ENCODE data around the gene DIPK1A.

The DIPK1A gene

DNA sequence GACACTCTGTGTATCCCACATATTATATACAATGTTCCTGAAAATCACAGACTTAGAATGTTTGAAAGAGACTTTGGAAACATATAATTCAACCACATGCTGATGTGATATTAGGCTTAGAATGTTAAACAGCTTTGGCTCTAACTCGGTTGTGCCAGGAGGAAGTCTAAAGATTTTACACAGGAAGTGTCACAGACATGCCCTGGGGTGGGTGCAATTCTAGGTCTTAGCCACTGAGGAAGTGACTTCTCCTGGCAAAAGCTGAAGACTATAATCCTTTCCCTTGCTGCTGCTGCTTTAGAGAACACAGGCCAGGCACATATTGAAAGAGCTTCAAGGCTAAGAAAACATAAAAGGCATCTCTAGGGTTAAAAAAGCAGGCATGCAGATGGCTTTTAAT, 78.4 kb downstream of the DIPK1A start:
- no peak overlapping the region for H3K4me3 ChIP-seq (ENCODE audit: insufficient read length, low read depth)
- no peaks in the 10 kb centered on the region for H3K27me3 ChIP-seq (ENCODE audit: insufficient read depth, insufficient read length)
- DNase-seq (ENCODE audit: low read depth, low spot score), result no peak
- H3K9ac ChIP-seq (ENCODE audit: insufficient read length, low read depth), result no peak overlapping the region
- TF ChIP-seq YY1 (IDR thresholded peaks at IDR 0.05; ENCODE audit: insufficient read depth, insufficient read length) (no peak), ZNF274 (IDR thresholded peaks at IDR 0.05; ENCODE audit: low read depth, low read length) (no peak)
- no peaks in the 10 kb centered on the region for H3K36me3 ChIP-seq (ENCODE audit: insufficient read depth, insufficient read length, low read length)
- H3K9me3 ChIP-seq (ENCODE audit: insufficient read depth, low read length), result no peaks in the 10 kb centered on the region
- no peaks in the 10 kb centered on the region for H3K4me1 ChIP-seq (ENCODE audit: insufficient read depth, insufficient read length)

DNA sequence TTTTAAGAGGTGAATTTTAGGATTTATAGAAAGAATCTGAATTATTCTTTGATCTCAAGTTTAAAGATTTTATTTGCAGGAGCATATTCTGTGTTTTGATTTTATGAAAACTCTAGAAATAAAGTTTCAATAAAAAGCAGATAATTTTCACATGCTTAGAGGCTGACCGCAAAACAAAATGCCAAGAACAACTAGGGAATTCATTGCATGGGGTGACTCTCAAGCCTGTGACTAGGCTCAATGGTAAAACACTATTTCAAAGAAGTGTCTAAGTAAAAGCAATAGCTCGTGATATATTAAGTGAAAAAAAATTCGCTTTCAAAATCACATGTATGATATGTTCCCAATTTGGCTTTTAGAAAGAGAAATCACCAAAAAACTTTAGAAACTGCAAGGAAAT, 79.9 kb downstream of the DIPK1A start:
- Histone ChIP-seq H3K27me3 (ENCODE audit: insufficient read depth, insufficient read length) (no peaks in the 10 kb centered on the region), H3K36me3 (ENCODE audit: insufficient read depth, insufficient read length, low read length) (no peaks in the 10 kb centered on the region), H3K9me3 (ENCODE audit: insufficient read depth, low read length) (no peaks in the 10 kb centered on the region), H3K4me1 (ENCODE audit: insufficient read depth, insufficient read length) (no peaks in the 10 kb centered on the region), H3K4me3 (ENCODE audit: insufficient read length, low read depth) (no peak overlapping the region), H3K9ac (ENCODE audit: insufficient read length, low read depth) (no peak overlapping the region)
- DNase-seq (ENCODE audit: low read depth, low spot score), result no peak
- no peak for TF ChIP-seq SUZ12 (IDR thresholded peaks at IDR 0.05; ENCODE audit: extremely low read depth, insufficient read depth, insufficient read length)
- no peak for TF ChIP-seq ZNF274 (IDR thresholded peaks at IDR 0.05; ENCODE audit: low read depth, low read length)
- TF ChIP-seq YY1 (IDR thresholded peaks at IDR 0.05; ENCODE audit: insufficient read depth, insufficient read length), result no peak

DNA sequence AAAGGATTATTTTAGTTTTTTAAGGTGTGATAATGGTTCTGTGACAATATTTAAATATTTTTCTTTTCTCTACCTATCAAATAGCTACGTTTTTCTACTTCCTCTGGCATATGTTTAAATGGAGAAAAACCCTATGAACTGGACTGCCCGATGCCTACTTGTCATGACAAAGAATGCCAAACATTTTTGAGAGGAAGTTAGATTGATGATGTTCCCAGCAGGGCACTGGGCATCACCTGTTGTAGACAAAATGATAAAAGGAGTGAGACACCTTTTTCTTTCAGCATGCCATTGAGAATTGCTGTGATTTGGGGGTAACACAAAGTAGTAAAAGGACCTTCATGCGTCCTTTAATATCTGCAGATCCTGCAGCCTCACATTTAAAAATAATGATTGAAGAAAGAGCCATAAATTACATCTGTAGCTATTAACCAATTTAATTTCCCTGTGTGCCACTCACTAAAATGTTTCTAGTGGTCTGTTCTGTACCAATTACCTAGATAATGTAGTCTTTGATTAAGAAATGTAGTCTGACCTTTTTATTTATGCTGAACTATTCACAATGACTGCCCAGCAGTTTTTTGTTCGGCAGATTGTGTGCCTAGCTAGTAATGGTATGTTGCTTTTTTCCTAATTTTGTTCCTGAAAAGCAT, 81.8 kb downstream of the DIPK1A start:
- H3K36me3 ChIP-seq (ENCODE audit: insufficient read depth, insufficient read length, low read length), result no peaks in the 10 kb centered on the region
- TF ChIP-seq SUZ12 (IDR thresholded peaks at IDR 0.05; ENCODE audit: extremely low read depth, insufficient read depth, insufficient read length) (no peak), YY1 (IDR thresholded peaks at IDR 0.05; ENCODE audit: insufficient read depth, insufficient read length) (no peak), ZNF274 (IDR thresholded peaks at IDR 0.05; ENCODE audit: low read depth, low read length) (no peak)
- no peaks in the 10 kb centered on the region for H3K27me3 ChIP-seq (ENCODE audit: insufficient read depth, insufficient read length)
- H3K4me1 ChIP-seq (ENCODE audit: insufficient read depth, insufficient read length), result no peaks in the 10 kb centered on the region
- H3K9me3 ChIP-seq (ENCODE audit: insufficient read depth, low read length), result no peaks in the 10 kb centered on the region
- no peak overlapping the region for H3K4me3 ChIP-seq (ENCODE audit: insufficient read length, low read depth)
- DNase-seq (ENCODE audit: low read depth, low spot score), result no peak
- no peak overlapping the region for H3K9ac ChIP-seq (ENCODE audit: insufficient read length, low read depth)

DNA sequence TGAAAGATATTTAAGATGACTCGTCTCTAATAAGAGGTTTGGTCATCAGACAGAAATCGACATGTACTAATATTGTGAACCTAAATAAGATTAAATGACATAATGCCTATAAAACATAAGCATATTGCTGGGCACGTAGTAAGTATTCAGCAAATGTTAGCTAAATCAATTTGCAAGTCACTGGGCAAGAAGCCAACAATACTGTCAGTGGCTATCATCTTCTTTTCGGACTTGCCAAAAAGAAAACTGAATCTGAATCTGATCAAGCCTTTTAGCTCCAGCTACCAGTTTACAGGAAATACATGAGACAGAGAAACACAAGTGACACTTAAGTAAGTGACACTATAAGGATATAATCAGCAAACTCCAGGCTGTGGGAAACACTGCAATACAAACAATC, 83.5 kb downstream of the DIPK1A start:
- peaks cover 4% of the 10 kb centered on the region for H3K9me3 ChIP-seq (ENCODE audit: insufficient read depth, low read length)
- no peaks in the 10 kb centered on the region for H3K27me3 ChIP-seq (ENCODE audit: insufficient read depth, insufficient read length)
- TF ChIP-seq SUZ12 (IDR thresholded peaks at IDR 0.05; ENCODE audit: extremely low read depth, insufficient read depth, insufficient read length) (no peak), YY1 (IDR thresholded peaks at IDR 0.05; ENCODE audit: insufficient read depth, insufficient read length) (no peak), ZNF274 (IDR thresholded peaks at IDR 0.05; ENCODE audit: low read depth, low read length) (no peak)
- no peak for DNase-seq (ENCODE audit: low read depth, low spot score)
- H3K9ac ChIP-seq (ENCODE audit: insufficient read length, low read depth), result no peak overlapping the region
- H3K4me1 ChIP-seq (ENCODE audit: insufficient read depth, insufficient read length), result no peaks in the 10 kb centered on the region
- no peak overlapping the region for H3K4me3 ChIP-seq (ENCODE audit: insufficient read length, low read depth)
- peaks cover 1% of the 10 kb centered on the region for H3K36me3 ChIP-seq (ENCODE audit: insufficient read depth, insufficient read length, low read length)

DNA sequence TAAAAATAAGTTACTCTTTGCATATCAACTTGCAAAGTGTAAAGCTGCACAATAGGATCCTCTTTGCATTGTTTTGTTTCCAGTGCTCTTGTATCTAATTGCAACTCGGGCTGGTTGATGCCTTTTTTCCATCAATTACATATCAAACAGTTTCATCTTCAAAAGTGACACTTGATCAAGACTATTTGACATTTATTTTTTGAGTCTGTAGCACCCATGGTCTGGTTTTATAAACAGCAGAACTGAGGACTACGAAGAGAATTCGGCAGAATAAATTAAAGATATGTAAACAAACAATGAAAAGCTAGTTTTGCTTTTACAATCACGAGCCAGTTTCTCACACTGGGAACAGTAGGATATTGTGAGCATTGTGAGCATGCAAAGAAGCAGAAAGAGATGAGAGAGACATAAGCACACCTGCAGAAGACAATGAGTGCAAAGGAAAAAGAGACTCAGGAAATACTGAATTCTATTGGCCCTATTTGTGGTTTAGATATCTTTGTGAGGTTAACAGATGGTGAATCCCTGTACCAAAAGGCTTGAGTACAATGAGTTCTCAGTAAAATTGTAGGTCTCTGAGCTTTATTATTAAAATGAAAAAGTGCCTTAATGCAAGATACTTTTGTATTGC, 84.1 kb downstream of the DIPK1A start:
- no peak for DNase-seq (ENCODE audit: low read depth, low spot score)
- TF ChIP-seq SUZ12 (IDR thresholded peaks at IDR 0.05; ENCODE audit: extremely low read depth, insufficient read depth, insufficient read length) (no peak), ZNF274 (IDR thresholded peaks at IDR 0.05; ENCODE audit: low read depth, low read length) (no peak), YY1 (IDR thresholded peaks at IDR 0.05; ENCODE audit: insufficient read depth, insufficient read length) (no peak)
- no peaks in the 10 kb centered on the region for H3K4me1 ChIP-seq (ENCODE audit: insufficient read depth, insufficient read length)
- H3K27me3 ChIP-seq (ENCODE audit: insufficient read depth, insufficient read length), result no peaks in the 10 kb centered on the region
- no peak overlapping the region for H3K4me3 ChIP-seq (ENCODE audit: insufficient read length, low read depth)
- H3K9ac ChIP-seq (ENCODE audit: insufficient read length, low read depth), result no peak overlapping the region
- peaks cover 3% of the 10 kb centered on the region for H3K36me3 ChIP-seq (ENCODE audit: insufficient read depth, insufficient read length, low read length)
- H3K9me3 ChIP-seq (ENCODE audit: insufficient read depth, low read length), result peaks cover 10% of the 10 kb centered on the region

DNA sequence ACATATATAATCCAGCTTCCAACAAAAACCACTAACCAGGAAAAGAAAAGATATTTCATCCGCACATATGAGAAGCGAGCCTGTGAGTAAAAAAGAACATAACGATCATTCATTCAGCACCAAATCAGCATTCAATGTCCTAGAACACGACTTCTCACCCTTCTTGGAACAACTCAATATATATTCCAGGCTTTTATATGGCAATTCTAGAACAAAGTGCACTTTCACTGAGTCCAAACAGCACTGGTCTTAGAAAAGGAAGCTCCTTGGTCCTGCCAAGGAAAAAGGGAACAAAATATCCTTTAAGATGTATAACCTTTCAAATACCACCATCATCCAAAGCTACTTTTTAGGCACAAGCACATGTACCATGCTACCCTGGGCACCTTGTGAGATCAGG, 84.9 kb downstream of the DIPK1A start:
- TF ChIP-seq SUZ12 (IDR thresholded peaks at IDR 0.05; ENCODE audit: extremely low read depth, insufficient read depth, insufficient read length), result no peak
- TF ChIP-seq ZNF274 (IDR thresholded peaks at IDR 0.05; ENCODE audit: low read depth, low read length), result no peak
- TF ChIP-seq YY1 (IDR thresholded peaks at IDR 0.05; ENCODE audit: insufficient read depth, insufficient read length), result no peak
- peaks cover 3% of the 10 kb centered on the region for H3K36me3 ChIP-seq (ENCODE audit: insufficient read depth, insufficient read length, low read length)

DNA sequence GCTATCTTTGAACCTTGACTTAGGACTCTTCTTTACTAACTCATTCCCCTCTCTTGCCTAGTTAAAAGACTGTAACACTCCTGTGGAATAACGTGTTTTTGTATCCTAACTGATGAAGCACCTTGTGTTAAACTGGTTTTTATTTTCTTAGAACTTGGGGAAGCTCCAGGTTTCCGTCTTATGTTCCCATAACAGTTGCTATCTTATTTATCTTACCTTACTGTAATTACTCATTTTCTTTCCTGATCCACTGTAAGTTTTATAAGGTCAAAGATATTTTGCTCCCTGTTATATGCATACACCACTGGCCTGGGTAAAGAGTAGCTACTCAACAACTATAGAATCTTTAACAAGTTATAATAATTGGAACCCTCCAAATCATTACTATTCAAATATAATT, 86.3 kb downstream of the DIPK1A start:
- no peak for DNase-seq (ENCODE audit: low read depth, low spot score)
- no peaks in the 10 kb centered on the region for H3K4me1 ChIP-seq (ENCODE audit: insufficient read depth, insufficient read length)
- no peak overlapping the region for H3K9ac ChIP-seq (ENCODE audit: insufficient read length, low read depth)
- H3K27me3 ChIP-seq (ENCODE audit: insufficient read depth, insufficient read length), result no peaks in the 10 kb centered on the region
- H3K4me3 ChIP-seq (ENCODE audit: insufficient read length, low read depth), result no peak overlapping the region
- H3K9me3 ChIP-seq (ENCODE audit: insufficient read depth, low read length), result peaks cover 11% of the 10 kb centered on the region
- peaks cover 3% of the 10 kb centered on the region for H3K36me3 ChIP-seq (ENCODE audit: insufficient read depth, insufficient read length, low read length)
- TF ChIP-seq ZNF274 (IDR thresholded peaks at IDR 0.05; ENCODE audit: low read depth, low read length), result no peak
- no peak for TF ChIP-seq SUZ12 (IDR thresholded peaks at IDR 0.05; ENCODE audit: extremely low read depth, insufficient read depth, insufficient read length)
- TF ChIP-seq YY1 (IDR thresholded peaks at IDR 0.05; ENCODE audit: insufficient read depth, insufficient read length), result no peak

More for the DNA sequence above, 84.9 kb downstream of the DIPK1A start:
- Histone ChIP-seq H3K4me1 (ENCODE audit: insufficient read depth, insufficient read length) (no peaks in the 10 kb centered on the region), H3K4me3 (ENCODE audit: insufficient read length, low read depth) (no peak overlapping the region), H3K9me3 (ENCODE audit: insufficient read depth, low read length) (peaks cover 11% of the 10 kb centered on the region), H3K27me3 (ENCODE audit: insufficient read depth, insufficient read length) (no peaks in the 10 kb centered on the region), H3K9ac (ENCODE audit: insufficient read length, low read depth) (no peak overlapping the region)
- DNase-seq (ENCODE audit: low read depth, low spot score), result no peak
